DMS 273 (cell line): ENCODE data around the gene COPB2.

ENCODE experiments used
- DNase-seq: peaks from one replicate; lab custom pipeline; 2025; ENCODE audit not compliant: unreplicated experiment; lab: John Stamatoyannopoulos, UW

Gene COPB2

DNA sequence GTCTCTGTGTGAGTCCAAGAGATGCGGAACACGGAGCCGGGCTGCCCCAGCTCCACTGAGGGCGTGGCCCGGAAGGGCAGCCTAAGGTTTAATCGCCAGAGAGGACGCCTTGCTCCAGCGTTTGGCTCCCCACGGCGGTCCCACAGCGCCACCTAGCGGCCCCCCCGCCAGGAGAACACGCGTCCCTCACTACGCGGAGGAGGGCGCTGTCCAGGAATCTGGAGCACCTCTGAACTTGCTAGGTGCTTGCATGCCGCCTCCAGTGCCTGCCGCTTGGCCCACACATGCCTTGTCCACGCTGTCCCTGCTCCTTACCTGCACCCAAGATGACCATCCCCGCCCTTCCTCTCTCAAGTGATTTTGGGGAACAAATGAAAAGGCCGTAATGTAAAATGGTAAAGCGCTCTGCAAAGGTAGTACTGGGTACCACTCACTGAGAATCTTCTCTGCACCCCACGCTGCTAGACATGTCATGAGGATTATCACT lies 60.0 kb downstream of the COPB2 start:
- peak; percentile 98 for DNase-seq

DNA sequence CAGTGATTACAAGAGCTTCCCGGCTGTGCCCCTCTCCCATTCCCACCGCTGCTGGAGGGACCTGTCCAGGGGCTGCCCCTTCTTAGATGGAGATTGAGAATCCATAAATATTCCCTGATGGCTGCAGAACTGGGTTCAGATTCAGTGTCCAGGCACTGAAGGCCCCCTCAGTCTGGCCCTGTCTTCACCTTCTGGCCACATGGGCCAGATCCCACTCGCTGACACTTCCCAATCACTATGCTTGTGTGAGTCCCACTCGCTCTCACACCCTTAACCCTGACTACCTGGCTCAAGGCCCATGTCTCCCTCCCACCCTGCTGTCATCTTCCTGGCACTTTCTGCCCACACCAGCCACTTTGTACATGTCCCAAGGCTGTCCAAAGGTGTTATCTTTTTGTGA lies 61.1 kb downstream of the COPB2 start:
- peak; percentile 23 for DNase-seq

DNA sequence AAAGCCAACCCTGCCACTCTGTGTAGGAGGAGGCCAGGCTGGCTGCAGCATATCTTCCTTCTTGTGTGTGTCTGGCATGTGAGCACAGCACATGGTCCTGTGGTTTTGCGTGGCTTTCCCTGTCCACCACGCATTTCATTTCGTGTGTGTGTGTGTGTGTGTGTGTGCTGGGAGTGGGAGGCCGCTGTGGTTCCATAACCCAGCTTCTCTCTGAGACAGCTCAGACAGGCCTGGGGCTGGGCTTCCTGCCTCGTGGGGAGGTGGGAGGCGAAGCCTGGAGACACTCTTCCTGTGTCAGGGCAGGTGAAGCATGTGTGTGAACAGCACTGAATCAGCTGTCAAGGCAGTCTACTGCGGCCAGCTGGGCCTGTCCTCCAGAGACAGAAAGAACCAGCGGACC lies 61.6 kb downstream of the COPB2 start:
- no peak for DNase-seq

DNA sequence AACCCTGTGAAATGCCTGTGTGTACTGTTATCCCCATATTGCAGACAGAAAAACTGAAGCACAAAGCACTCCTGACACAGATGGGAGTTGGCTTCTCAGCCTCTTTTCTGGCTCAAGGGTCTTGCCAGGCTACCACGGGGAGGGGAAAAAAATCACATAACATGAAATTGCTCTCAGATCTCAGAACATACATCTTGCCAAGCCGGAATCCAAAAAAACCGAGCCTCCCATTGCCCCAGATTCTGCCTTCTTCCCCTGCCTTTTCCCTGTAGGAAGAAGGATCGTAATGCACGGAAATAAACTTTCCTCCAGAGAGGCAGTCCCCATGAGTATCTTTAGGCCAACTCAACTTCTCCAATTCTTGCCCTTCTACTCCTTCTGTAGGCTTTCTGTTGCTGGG lies 62.2 kb downstream of the COPB2 start:
- no peak for DNase-seq

DNA sequence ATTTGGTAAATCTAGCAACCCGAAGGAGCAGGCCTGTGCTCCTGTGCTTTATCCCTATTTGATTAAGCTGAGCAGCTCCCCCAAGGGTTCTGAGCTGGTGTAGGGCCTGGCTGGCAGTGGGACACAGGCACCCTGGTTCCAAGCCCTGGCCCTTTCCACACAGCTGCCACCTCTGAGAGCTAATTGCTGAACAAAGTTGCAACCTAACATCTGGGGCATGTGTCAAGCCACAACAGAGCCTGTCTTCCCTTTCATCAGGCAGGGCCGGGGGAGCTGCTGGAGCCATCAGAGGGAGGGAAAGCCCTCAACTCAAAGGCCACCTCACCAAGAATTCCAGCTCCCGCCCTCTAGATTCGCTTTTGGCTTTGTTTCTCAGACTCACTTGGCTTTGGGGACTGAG lies 62.7 kb downstream of the COPB2 start:
- DNase-seq = peak; percentile 70

DNA sequence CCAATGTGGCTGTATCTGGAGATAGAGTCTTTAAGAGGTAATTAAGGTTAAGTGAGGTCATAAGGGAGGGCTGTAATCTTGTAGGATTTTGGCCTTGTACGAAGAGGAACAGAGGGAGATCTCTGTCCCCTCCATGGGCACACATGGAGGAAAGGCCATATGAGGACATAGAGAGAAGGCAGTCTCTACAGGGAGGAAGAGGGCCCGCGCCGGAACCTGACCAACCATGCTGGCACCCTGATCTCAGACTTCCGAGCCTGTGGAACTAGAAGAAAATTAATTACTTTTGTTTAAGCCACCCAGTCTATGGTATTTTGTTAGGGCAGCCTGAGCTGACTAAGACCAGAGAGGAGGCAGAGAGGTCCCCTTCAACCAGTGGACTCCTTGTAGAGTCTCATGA lies 63.3 kb downstream of the COPB2 start:
- DNase-seq = no peak

DNA sequence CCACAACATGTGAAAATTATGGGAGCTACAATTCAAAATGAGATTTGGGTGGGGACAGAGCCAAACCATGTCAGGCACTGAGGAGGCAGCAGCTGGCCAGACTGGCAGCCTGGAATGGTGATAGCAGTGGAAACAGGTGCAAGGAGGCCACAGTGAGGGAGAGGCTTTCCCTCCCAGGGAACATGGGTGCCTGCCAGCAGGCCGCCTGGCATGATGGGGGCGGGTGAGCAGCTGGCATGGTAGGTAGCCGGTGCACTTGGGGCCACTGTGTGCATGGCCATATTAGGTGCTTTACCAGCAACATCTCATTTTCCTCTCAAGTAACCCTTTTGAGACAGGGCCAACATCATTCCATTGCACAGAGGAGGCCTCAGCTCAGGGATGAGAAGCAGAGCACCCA lies 63.9 kb downstream of the COPB2 start:
- peak; percentile 93 for DNase-seq

DNA sequence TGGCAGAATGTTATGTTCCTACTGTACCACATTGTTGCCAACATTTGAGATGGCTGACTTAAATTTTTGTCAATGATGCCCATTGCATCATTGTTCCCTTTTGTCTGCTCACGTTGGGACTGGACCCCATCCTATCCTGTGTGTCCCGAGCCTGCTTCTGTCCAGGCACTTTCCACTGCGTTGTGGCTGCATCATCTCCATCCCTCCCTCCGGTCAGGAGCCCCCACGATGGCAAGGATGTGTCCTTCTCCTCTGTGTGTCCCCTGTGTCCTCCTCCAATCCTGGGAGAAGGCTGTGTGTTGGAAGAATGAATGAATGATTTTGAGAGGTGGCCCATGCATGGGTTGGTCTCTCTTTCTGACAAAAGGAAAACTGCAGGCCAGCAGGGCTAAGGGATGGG lies 65.0 kb downstream of the COPB2 start:
- DNase-seq = no peak

DNA sequence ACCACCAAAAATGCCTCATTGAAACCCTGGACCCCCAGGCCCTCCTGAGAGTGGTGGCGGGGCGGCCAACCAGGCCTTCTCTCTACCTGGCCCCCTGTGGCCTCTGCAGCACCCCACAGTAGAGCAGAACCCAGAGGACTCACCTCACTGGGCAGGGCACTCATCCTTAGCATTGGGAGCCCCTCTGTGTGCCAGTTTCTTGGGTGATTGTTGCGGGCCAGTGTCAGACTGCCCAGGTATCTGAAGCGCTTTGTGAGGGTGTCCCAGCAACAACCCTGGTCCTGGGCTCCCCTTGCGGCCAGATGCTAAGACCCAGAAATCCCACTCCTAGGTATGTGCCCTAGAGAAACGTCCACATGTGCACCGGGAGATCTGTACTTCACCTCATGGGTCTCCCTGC lies 66.3 kb downstream of the COPB2 start:
- DNase-seq = no peak

DNA sequence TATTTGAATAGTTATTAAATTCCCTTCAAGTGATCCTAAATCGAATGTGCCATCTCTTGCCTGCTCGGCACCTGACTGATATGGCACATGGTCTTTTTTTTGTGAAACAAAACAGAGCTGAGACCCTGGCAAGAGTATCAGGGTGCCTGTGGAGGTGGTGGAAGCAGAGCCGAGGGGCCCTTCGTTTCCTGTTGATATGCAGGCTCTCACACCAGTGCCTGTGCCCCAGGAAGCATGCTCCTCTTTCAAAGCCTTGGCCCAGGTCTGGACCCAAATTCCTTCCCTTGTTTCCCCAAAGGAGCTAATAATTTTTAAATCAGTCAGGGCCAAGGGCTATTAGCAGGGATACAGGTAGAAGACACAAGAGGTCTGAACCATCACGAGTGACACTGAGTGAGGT lies 67.1 kb downstream of the COPB2 start:
- no peak for DNase-seq

DNA sequence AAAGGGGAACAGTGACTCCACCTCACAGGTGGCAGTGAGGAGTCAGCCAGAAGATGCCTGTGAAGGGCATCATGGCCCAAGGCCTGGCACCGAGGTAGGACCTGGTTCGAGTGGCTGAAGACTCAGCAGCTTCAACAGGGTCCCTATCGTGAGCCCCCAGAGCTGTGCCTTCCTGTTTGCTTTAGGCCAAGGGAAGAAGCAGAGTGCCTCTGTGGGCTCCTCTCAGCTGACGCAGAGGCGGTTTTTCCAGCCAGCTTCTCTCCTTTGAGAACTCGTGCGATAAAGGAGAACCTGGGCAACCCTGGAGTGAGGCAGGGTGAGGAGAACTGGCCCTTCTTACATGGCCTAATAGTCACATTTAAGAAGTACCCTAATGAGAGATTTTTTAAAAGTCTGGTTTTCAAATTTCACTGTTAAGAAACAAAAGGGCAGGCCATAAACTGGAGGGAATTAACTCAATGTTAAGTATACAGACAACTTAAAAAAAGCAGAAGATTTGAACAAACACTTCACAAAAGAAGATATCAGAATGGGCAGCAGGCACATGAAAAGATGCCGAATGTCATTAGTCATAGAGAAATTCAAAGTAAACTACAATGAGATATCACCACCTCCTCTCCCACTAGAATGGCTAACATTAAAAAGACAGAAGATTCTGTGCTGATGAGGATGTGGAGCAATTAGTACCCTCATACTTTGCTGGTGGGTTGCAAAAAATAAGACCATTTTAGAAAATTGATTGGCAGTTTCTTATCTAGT lies 68.7 kb downstream of the COPB2 start:
- DNase-seq = no peak

DNA sequence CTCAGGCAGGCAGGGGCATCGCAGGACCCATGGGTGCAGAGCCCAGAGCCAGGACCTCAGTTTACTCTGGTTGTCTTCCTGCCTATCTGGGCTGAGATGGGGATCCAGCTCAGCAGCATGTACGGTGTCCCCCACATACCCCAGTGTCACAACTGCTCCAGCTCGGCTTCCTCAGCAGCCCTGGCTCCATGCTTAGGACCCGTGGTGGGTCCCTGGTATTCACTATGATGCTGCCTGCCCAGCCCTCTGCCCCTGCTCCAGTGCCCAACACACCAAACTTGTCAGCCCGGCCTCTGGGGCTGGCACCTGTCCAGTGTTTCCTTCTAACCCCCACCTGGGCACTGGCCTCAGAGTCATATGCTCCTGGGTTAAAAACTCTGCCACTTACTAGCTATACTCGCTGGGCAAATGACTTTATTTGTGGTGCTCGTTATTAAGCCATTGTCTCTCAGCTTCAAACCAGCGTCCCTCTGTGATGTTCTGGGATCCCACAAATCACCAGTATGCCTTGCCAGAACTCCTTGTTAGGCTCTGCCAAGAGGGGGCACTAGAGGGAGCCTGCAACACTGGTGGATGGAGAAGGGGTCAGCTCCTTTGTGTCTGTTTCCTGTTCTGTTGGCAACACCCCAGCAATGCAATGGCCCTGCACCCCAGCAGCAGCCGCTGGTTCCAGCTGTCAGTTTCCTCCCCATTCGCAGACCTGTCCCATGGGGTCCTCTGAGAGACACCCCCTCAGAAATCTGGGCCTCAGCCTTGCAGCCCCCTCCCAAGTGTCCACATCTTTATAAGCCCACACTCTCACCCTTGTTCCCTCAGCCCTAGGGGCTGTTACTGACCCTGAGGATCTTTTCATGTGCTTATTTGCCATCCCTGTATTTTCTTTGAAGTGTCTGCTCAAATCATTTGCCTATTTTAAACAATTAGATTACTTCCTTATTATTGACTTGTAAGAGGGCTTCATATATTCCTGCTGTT lies 69.7 kb downstream of the COPB2 start:
- DNase-seq = peak; percentile 74

DNA sequence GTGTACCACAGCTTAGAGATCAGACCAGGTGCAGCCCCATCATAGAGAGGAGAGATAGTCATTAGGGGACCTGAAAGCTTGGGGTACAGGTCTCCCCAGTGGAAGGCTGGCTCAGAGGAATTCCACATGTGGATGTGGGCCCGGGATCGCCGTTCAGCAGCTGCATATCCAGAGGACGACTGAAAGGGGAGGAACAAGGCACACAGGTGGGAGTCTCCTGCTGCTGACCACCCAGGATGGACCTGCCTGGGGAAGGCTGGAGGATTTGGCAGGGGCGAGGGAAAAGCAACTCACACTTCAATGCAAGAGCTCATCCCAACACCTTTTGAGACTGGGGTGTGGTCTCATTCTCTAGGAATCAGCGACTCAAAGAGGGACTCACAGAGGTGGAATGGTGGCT lies 70.6 kb downstream of the COPB2 start:
- no peak for DNase-seq

DNA sequence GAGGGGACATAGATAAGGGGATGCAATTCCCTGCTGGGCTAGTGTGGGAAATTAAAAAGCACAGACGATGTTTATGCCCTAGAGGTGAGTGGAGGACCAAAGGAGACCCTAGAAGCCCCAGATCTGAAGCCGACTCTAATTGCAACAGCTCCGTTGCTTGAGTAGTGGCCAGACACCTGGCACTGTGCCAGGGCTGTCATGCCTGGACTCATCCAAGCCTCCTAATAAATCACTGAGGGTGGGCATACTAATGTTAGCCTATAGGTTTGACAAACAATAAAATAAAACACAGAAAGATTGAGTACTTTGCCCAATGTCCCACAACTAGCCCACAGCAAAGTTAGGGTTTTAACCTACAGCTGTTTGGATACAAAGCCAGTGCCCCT lies 71.0 kb downstream of the COPB2 start:
- peak; percentile 65 for DNase-seq

DNA sequence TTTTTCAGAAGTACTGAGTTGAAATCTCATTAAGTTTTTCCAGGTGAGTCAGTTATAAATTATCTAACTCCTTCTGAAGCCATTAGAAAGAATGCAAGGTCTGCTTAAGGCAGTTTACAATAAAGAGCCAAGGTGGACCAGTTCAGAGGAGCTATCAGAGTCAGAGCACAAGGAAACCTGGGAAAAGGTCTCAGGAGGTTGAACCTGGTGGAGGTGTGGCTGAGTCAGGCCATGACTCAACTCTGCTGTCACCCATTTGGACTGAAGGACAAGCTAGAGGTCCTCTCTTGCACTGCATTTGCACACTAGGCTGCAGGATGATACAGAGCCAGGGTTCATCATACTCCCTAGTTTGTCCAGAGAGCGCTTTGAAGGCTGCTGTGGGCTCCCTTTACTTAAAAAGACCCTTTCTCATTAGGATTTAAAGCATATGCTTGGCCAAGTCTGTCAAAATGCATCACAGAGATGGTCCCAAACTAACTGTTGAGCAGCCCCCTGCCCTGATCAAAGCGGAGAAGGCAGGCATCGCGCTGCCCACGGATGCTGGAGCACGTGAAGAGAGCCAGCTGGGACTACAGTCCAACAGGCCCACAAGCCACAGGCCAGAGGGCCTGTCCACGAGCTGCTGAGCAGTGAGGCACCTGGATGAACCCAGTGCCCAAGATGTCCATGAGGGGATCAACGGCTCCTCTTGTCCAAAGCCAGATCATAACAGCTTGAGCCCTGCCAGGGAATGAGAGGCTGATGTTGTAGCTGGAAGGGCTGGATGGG lies 71.6 kb downstream of the COPB2 start:
- no peak for DNase-seq

DNA sequence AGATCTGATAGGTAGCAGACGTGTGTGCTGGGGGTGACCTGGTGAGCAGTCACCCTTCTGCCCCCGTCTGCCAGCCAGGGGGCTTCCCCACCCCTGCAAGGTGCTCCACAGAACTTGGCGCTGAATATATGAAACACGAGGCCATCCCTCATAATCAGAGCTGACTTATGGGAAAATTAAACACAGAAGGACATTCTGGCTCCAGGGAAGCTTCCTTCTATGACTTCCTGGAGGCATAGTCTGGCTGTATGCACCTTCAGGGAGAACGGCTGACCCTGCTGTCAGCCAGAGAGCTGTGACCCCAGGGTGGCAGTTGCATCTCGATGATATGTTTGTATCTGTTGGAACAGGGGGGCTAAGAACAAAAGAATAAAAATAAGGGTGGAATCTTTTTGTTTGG lies 72.2 kb downstream of the COPB2 start:
- no peak for DNase-seq

DNA sequence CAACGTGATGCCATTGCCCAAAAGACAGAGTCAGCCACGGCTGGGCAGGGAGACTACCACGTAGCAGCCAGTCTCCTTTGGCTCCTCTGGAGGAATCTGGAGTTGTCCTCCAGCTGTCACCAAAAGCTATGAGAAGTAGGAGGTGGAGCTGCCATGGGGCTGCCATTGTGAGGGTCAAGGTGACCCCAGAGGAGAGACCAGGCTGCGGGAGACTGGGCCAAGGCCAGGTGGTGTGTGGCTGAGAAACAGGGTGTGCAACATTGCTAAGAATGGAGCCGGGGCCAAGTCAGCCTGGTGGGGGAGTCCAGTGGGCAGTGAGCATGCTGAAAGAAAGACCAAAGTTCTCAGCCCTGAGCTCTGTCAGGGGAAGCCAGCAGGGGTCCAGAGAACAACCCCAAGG lies 75.5 kb downstream of the COPB2 start:
- no peak for DNase-seq

DNA sequence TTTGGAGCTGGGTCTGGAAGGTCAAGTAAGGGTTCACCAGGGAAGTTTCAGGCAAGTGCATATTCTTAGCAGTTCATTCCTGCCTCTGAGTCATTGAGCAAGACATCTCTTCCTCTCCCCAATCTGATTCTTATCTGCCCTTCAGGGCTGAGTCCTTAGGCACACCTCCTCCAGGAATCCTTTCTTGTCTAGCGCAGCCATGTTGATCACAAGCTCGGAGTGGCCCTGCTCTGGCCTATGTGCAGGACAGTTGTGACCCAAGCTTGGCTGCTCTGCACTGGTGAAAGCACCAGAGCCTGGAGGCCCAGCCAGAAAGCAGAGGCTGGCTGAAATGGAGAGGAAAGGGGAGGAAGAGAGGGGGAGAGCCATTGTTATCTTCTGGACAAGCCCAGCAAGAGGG lies 76.5 kb downstream of the COPB2 start:
- no peak for DNase-seq

DNA sequence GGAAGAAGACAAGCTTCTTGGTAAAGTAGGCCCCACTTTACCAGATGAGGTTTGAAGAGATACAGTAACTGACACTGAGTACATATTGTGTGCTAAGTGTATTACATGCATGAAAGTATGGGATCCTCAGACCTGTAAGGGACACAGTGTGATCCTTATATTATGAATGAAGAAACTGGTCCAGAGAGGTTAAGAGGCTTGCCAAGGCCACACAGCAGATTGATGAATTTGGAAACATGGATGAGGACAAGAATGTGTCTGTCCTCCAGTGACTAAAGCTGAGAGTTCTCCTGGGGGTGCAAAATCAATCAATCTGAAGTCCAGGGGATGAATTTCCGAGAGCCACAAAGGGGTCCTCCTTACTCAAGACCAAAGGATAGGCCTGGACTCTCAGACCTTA lies 77.0 kb downstream of the COPB2 start:
- DNase-seq = no peak

DNA sequence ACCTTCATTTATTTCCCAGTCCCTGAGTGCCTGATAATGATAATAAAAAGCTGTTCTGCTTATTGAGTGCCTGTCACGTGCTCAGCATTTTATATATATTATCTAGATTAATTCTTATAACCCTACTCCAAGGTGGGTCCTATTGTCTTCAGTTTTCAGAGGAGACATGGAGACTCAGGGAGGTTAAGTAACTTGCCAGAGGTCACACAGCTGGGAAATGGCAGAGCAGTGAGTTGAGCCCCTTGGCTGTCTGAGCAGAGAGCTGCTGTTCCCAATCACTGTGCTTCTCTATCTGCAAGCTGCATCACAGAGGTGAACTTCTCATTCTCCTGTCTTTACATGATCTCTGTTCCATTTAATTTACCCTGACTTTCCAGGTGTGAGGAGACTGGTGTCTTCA lies 77.9 kb downstream of the COPB2 start:
- no peak for DNase-seq

DNA sequence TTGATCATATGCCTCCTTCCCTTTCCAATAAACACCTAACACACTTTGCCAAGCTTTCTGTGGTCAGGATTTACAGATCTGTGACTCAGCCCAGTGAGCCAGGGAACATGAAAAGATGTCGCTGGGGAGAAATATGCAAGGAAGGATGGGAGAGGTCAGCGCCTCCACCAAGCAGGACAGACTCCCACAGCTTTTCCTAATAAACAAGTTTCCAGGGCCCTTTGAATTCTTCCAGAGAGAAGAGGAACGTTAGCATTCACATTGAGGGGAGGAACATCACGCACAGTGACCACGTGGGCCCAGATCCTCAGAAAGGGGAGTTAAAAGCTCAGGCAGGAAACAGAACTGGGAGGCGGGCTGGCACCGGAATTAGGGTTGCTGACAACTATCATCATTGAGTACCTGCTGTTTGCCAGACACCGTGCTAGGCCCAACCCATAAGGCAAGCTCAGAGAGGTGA lies 78.9 kb downstream of the COPB2 start:
- no peak for DNase-seq
